ENCODE results near the gene PDE11A.

PDE11A gene

GRCh38 chr2:177698281-177698680 is 374.3 kb downstream of the PDE11A start:
- no peaks in the 10 kb centered on the region for H3K9me3 ChIP-seq (ENCODE audit: insufficient read depth, low read length)
- H3K4me1 ChIP-seq (ENCODE audit: low read length) = no peaks in the 10 kb centered on the region
- no peak overlapping the region for H3K4me2 ChIP-seq (ENCODE audit: low read length)
- no peak overlapping the region for H3K4me3 ChIP-seq (ENCODE audit: low read length)
- no peak for TF ChIP-seq EZH2phosphoT487 (IDR thresholded peaks at IDR 0.05; ENCODE audit: low read depth)
- no peaks in the 10 kb centered on the region for H3K36me3 ChIP-seq (replicated peaks; ENCODE audit: low read depth, low read length)
- no peaks in the 10 kb centered on the region for H3K79me2 ChIP-seq (ENCODE audit: low read length)
- no peak overlapping the region for H2AFZ ChIP-seq (ENCODE audit: low read depth, low read length)
- no peaks in the 10 kb centered on the region for H3K27me3 ChIP-seq (ENCODE audit: low read depth, low read length)
- H3K27ac ChIP-seq (ENCODE audit: low read length) = no peak overlapping the region
- no peaks in the 10 kb centered on the region for H4K20me1 ChIP-seq (ENCODE audit: insufficient read depth, low read length)
- H3K9ac ChIP-seq (ENCODE audit: low read length) = no peak overlapping the region

- no peak overlapping the region for H2AFZ ChIP-seq (ENCODE audit: low read depth, low read length)
- no peaks in the 10 kb centered on the region for H3K9me3 ChIP-seq (ENCODE audit: insufficient read depth, low read length)
- no peaks in the 10 kb centered on the region for H3K27me3 ChIP-seq (ENCODE audit: low read depth, low read length)
- H3K4me2 ChIP-seq (ENCODE audit: low read length) = no peak overlapping the region
- no peaks in the 10 kb centered on the region for H3K36me3 ChIP-seq (replicated peaks; ENCODE audit: low read depth, low read length)
- H3K9ac ChIP-seq (ENCODE audit: low read length) = no peak overlapping the region
- H3K4me1 ChIP-seq (ENCODE audit: low read length) = peaks cover 5% of the 10 kb centered on the region
- no peak for TF ChIP-seq CTCF (IDR thresholded peaks at IDR 0.05; ENCODE audit: low read depth, low read length)
- TF ChIP-seq EZH2phosphoT487 (IDR thresholded peaks at IDR 0.05; ENCODE audit: low read depth) = no peak
- no peak overlapping the region for H3K4me3 ChIP-seq (ENCODE audit: low read length)
- no peak overlapping the region for H3K27ac ChIP-seq (ENCODE audit: low read length)
- no peaks in the 10 kb centered on the region for H3K79me2 ChIP-seq (ENCODE audit: low read length)
- H4K20me1 ChIP-seq (ENCODE audit: insufficient read depth, low read length) = no peaks in the 10 kb centered on the region
These were observed 378.2 kb downstream of the PDE11A start for GRCh38 chr2:177694348-177694747.

GRCh38 chr2:177693658-177694339 is 378.8 kb downstream of the PDE11A start:
- Histone ChIP-seq H3K27me3 (ENCODE audit: low read depth, low read length) (no peaks in the 10 kb centered on the region), H3K4me3 (ENCODE audit: low read length) (no peak overlapping the region), H4K20me1 (ENCODE audit: insufficient read depth, low read length) (no peaks in the 10 kb centered on the region), H3K36me3 (replicated peaks; ENCODE audit: low read depth, low read length) (no peaks in the 10 kb centered on the region), H2AFZ (ENCODE audit: low read depth, low read length) (no peak overlapping the region), H3K27ac (ENCODE audit: low read length) (no peak overlapping the region), H3K4me1 (ENCODE audit: low read length) (peaks cover 5% of the 10 kb centered on the region), H3K9me3 (ENCODE audit: insufficient read depth, low read length) (no peaks in the 10 kb centered on the region), H3K79me2 (ENCODE audit: low read length) (no peaks in the 10 kb centered on the region), H3K9ac (ENCODE audit: low read length) (no peak overlapping the region), H3K4me2 (ENCODE audit: low read length) (no peak overlapping the region)
- TF ChIP-seq EZH2phosphoT487 (IDR thresholded peaks at IDR 0.05; ENCODE audit: low read depth) = no peak
- TF ChIP-seq CTCF (IDR thresholded peaks at IDR 0.05; ENCODE audit: low read depth, low read length) = no peak

- no peak overlapping the region for H2AFZ ChIP-seq (ENCODE audit: low read depth, low read length)
- H3K4me3 ChIP-seq (ENCODE audit: low read length) = no peak overlapping the region
- no peaks in the 10 kb centered on the region for H3K27me3 ChIP-seq (ENCODE audit: low read depth, low read length)
- H3K9ac ChIP-seq (ENCODE audit: low read length) = no peak overlapping the region
- H4K20me1 ChIP-seq (ENCODE audit: insufficient read depth, low read length) = no peaks in the 10 kb centered on the region
- no peak for TF ChIP-seq EZH2phosphoT487 (IDR thresholded peaks at IDR 0.05; ENCODE audit: low read depth)
- no peak for TF ChIP-seq CTCF (IDR thresholded peaks at IDR 0.05; ENCODE audit: low read depth, low read length)
- H3K27ac ChIP-seq (ENCODE audit: low read length) = no peak overlapping the region
- no peaks in the 10 kb centered on the region for H3K9me3 ChIP-seq (ENCODE audit: insufficient read depth, low read length)
- H3K4me1 ChIP-seq (ENCODE audit: low read length) = peaks cover 5% of the 10 kb centered on the region
- no peaks in the 10 kb centered on the region for H3K79me2 ChIP-seq (ENCODE audit: low read length)
- H3K4me2 ChIP-seq (ENCODE audit: low read length) = no peak overlapping the region
- no peaks in the 10 kb centered on the region for H3K36me3 ChIP-seq (replicated peaks; ENCODE audit: low read depth, low read length)
These were observed 379.8 kb downstream of the PDE11A start for GRCh38 chr2:177692783-177693269.
